Measurements from ENCODE around the gene EEF2K. TPM values are rescaled to one million over a fixed set of nuclear protein-coding genes. Genes with fewer than 3 reads are reported as not detected.

EEF2K gene
- total and polyA plus RNA-seq, 2 of the 13 experiments (the other 11 are each of a cell fraction or from before 2014, with no cell fraction given): 22.0 to 23.8 TPM

DNA sequence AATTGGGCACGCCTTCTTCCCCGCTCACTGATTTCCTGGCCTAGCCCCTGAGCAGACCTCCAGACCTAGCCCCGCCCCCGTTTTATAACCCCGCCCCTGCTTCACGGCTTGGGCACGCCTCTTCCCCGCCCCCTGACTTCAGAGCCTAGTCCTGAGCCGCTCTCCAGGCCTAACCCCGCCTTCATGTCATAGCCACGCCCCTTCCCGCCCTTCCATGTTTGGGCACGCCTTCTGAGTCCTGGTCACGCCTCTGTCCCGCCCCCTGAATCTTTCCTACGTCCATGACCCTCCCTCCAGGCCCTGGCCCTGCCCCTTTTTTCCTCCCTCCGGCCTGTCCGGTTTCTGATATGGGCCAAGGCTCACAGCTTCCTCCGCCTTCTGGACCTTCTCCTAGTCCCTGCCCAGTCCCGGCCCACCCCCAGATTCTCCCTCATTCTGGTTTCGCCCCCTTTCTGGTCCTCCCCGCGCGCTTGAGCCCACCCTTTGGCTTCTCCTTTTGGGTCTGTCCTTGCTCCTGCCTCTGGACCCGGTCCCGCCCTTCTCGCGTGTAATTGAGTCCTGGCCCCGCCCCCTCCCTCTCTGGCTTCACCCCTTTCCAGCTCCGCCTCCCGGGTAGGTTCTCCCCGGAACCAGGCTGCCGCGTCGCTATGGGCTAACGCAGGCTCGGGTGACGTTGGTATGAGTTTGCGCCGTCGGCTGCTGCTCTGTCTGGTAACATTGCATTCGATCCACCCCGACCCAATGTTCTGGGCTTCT, 15.1 kb upstream of the EEF2K start (continued):
- TF ChIP-seq ARID4A (CRISPR knock-in tag; IDR thresholded peaks at IDR 0.05; ENCODE audit: borderline replicate concordance): peak; percentile 64; the same call in 1 of the 2 replicates
- TF ChIP-seq ZNF768 (CRISPR knock-in tag; IDR thresholded peaks at IDR 0.05): no peak
- peak; percentile 42; the same call in 1 of the 2 replicates for TF ChIP-seq MIER3 (CRISPR knock-in tag; IDR thresholded peaks at IDR 0.05; ENCODE audit: borderline replicate concordance)
- TF ChIP-seq ZNF550 (CRISPR knock-in tag; IDR thresholded peaks at IDR 0.05; ENCODE audit: borderline replicate concordance): 0 out of 2 replicates have a peak, but pooled peaks have one; percentile 82
- no peak for TF ChIP-seq ZNF256 (CRISPR knock-in tag; conservative IDR thresholded peaks at IDR 0.05)
- TF ChIP-seq, protein P1, sequence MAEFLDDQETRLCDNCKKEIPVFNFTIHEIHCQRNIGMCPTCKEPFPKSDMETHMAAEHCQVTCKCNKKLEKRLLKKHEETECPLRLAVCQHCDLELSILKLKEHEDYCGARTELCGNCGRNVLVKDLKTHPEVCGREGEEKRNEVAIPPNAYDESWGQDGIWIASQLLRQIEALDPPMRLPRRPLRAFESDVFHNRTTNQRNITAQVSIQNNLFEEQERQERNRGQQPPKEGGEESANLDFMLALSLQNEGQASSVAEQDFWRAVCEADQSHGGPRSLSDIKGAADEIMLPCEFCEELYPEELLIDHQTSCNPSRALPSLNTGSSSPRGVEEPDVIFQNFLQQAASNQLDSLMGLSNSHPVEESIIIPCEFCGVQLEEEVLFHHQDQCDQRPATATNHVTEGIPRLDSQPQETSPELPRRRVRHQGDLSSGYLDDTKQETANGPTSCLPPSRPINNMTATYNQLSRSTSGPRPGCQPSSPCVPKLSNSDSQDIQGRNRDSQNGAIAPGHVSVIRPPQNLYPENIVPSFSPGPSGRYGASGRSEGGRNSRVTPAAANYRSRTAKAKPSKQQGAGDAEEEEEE (CRISPR knock-in tag; IDR thresholded peaks at IDR 0.05; ENCODE audit: borderline replicate concordance): no peak
- peak; percentile 32; the same call in 1 of the 2 replicates for TF ChIP-seq SMAD3 (CRISPR knock-in tag; IDR thresholded peaks at IDR 0.05)
- 0 out of 2 replicates have a peak, but pooled peaks have one; percentile 40 for TF ChIP-seq HOXD1 (CRISPR knock-in tag; IDR thresholded peaks at IDR 0.05)
- TF ChIP-seq, protein P2, sequence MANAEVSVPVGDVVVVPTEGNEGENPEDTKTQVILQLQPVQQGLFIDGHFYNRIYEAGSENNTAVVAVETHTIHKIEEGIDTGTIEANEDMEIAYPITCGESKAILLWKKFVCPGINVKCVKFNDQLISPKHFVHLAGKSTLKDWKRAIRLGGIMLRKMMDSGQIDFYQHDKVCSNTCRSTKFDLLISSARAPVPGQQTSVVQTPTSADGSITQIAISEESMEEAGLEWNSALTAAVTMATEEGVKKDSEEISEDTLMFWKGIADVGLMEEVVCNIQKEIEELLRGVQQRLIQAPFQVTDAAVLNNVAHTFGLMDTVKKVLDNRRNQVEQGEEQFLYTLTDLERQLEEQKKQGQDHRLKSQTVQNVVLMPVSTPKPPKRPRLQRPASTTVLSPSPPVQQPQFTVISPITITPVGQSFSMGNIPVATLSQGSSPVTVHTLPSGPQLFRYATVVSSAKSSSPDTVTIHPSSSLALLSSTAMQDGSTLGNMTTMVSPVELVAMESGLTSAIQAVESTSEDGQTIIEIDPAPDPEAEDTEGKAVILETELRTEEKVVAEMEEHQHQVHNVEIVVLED (CRISPR knock-in tag; IDR thresholded peaks at IDR 0.05; ENCODE audit: borderline replicate concordance): peak; percentile 69
- TF ChIP-seq ZSCAN9 (CRISPR knock-in tag; IDR thresholded peaks at IDR 0.05; ENCODE audit: borderline replicate concordance): peak; percentile 3; the same call in 1 of the 2 replicates
- TF ChIP-seq ZBTB21 (CRISPR knock-in tag; IDR thresholded peaks at IDR 0.05): peak; percentile 92
- TF ChIP-seq ZSCAN25 (CRISPR knock-in tag; IDR thresholded peaks at IDR 0.05): peak; percentile 82; the same call in 1 of the 2 replicates

Measured in HepG2 (cell line).